ENCODE measurements around the gene CD320.

DNA sequence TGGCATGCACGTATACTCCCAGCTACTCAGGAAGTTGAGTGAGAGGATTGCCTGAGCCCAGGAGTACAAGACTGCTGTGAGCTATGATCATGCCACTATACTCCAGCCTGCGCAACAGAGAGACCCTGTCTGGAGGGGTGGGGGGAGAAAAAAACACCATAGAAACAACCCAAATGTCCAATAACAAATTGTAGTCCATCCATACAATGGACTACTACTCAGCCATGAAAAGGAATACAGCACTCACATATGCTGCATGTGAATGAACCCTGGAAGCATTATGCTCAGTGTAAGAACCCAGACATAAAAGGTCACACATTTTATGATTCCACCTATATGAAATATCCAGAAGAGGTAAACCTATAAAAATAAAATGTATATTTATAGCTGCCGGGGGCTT, 42.3 kb downstream of the CD320 start:
- TF ChIP-seq, protein P1, sequence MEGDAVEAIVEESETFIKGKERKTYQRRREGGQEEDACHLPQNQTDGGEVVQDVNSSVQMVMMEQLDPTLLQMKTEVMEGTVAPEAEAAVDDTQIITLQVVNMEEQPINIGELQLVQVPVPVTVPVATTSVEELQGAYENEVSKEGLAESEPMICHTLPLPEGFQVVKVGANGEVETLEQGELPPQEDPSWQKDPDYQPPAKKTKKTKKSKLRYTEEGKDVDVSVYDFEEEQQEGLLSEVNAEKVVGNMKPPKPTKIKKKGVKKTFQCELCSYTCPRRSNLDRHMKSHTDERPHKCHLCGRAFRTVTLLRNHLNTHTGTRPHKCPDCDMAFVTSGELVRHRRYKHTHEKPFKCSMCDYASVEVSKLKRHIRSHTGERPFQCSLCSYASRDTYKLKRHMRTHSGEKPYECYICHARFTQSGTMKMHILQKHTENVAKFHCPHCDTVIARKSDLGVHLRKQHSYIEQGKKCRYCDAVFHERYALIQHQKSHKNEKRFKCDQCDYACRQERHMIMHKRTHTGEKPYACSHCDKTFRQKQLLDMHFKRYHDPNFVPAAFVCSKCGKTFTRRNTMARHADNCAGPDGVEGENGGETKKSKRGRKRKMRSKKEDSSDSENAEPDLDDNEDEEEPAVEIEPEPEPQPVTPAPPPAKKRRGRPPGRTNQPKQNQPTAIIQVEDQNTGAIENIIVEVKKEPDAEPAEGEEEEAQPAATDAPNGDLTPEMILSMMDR (IDR thresholded peaks at IDR 0.05) = no peak
- TF ChIP-seq POLR2A (IDR thresholded peaks at IDR 0.05) (no peak), POLR2AphosphoS5 (IDR thresholded peaks at IDR 0.05) (no peak)

Measured in sigmoid colon (tissue), 4 donors.